Calu3 (cell line): ENCODE results near the gene IL1RL2. TPM values are rescaled to one million over a fixed set of nuclear protein-coding genes. Genes with fewer than 3 reads are reported as not detected.
A peak's percentile ranks its signal among the peaks of the same experiment; 100 is the strongest.

Experiments used
- BruUV-seq: library from RNA; stranded (reverse); fragments of 400-500 nt; replicated peaks from 2 replicates; lab custom pipeline; 2021; lab: Mats Ljungman, UMichigan
- CTCF ChIA-PET: fragments of 300-600 bp; sonication (Branson Sonifier 250); formaldehyde crosslinking; loops from one replicate; lab custom pipeline; 2022; ENCODE audit warnings: antibody characterized with exemption; lab: Charles Lee
- DNase-seq: peaks from one replicate; pipeline ENCODE4 v3.0.0; 2022
- H3K27ac Mint-ChIP-seq: one replicate; pipeline ENCODE4 v1.8.0; 2022; ENCODE audit warnings: mixed read lengths; ENCODE audit not compliant: unreplicated experiment
- H3K27me3 Mint-ChIP-seq: one replicate; pipeline ENCODE4 v1.8.0; 2022; ENCODE audit warnings: mixed read lengths; ENCODE audit not compliant: unreplicated experiment
- H3K36me3 Mint-ChIP-seq: one replicate; pipeline ENCODE4 v1.8.0; 2022; ENCODE audit warnings: mild to moderate bottlenecking, moderate library complexity, mixed read lengths; ENCODE audit not compliant: insufficient read depth, unreplicated experiment
- H3K4me1 Mint-ChIP-seq: one replicate; pipeline ENCODE4 v1.8.0; 2022; ENCODE audit warnings: mild to moderate bottlenecking, low read depth, mixed read lengths; ENCODE audit not compliant: unreplicated experiment
- H3K4me3 Mint-ChIP-seq: one replicate; pipeline ENCODE4 v1.8.0; 2022; ENCODE audit warnings: mild to moderate bottlenecking, low read depth, moderate library complexity, mixed read lengths; ENCODE audit not compliant: unreplicated experiment
- H3K9me3 Mint-ChIP-seq: one replicate; pipeline ENCODE4 v1.8.0; 2022; ENCODE audit warnings: low read depth, mixed read lengths; ENCODE audit not compliant: unreplicated experiment
- CTCF ChIP-seq: fragments of 200-600 bp; IDR thresholded peaks from one replicate; pipeline ENCODE4 v1.8.0; 2022; ENCODE audit warnings: antibody characterized with exemption; ENCODE audit not compliant: unreplicated experiment
- intact Hi-C: fragments of 100-400 bp; cut with micrococcal nuclease; formaldehyde crosslinking; loops from one replicate; pipeline ENCODE4 v1.10.0; 2022; ENCODE audit not compliant: unreplicated experiment
- total RNA-seq: library from RNA; stranded (reverse); gene quantifications from 2 replicates; pipeline ENCODE4 v1.2.3, GENCODE V29; 2022

Gene IL1RL2
- total RNA-seq, 1 experiment from 2014 or later: 0.68 TPM

- Mint-ChIP-seq H3K9me3 (no peaks in the 10 kb centered on the region), H3K4me3 (no peak overlapping the region), H3K4me1 (peaks cover 39% of the 10 kb centered on the region), H3K27ac (no peak overlapping the region), H3K27me3 (peaks cover 8% of the 10 kb centered on the region), H3K36me3 (peaks cover 13% of the 10 kb centered on the region)
- no TSS peak for BruUV-seq
- no peak for DNase-seq
- intact Hi-C loops: loop anchor here (5.0 kb wide), 1 partner anchor 104 kb away; the partner anchor contains the start of gene IL18R1
- no peak for TF ChIP-seq CTCF
- CTCF ChIA-PET: no interaction called here
Measured at GRCh38 chr2:102253140-102253752, 66.4 kb downstream of the IL1RL2 start.

- CTCF ChIA-PET: no interaction called here
Measured at GRCh38 chr2:102253753-102254150, 66.9 kb downstream of the IL1RL2 start.

GRCh38 chr2:102256276-102256675 lies 69.5 kb downstream of the IL1RL2 start:
- no peaks in the 10 kb centered on the region for H3K27me3 Mint-ChIP-seq
- intact Hi-C loops: no loop called here

More at GRCh38 chr2:102253753-102254150, 66.9 kb downstream of the IL1RL2 start:
- H3K9me3 Mint-ChIP-seq: no peaks in the 10 kb centered on the region
- peaks cover 8% of the 10 kb centered on the region for H3K27me3 Mint-ChIP-seq
- H3K36me3 Mint-ChIP-seq: peaks cover 13% of the 10 kb centered on the region
- TF ChIP-seq CTCF: no peak
- no TSS peak for BruUV-seq
- H3K4me3 Mint-ChIP-seq: no peak overlapping the region
- DNase-seq: no peak
- intact Hi-C loops: loop anchor here (5.0 kb wide), 1 partner anchor 104 kb away; the partner anchor contains the start of gene IL18R1
- no peak overlapping the region for H3K27ac Mint-ChIP-seq
- H3K4me1 Mint-ChIP-seq: peaks cover 44% of the 10 kb centered on the region

GRCh38 chr2:102256874-102257462 lies 70.1 kb downstream of the IL1RL2 start:
- intact Hi-C loops: no loop called here
- Mint-ChIP-seq H3K36me3 (peaks cover 5% of the 10 kb centered on the region), H3K9me3 (no peaks in the 10 kb centered on the region), H3K27ac (peak overlapping the region; percentile 24), H3K4me3 (peak overlapping the region; percentile 62), H3K27me3 (no peaks in the 10 kb centered on the region), H3K4me1 (peaks cover 34% of the 10 kb centered on the region)
- no TSS peak for BruUV-seq
- no peak for DNase-seq
- CTCF ChIA-PET: no interaction called here
- no peak for TF ChIP-seq CTCF

More at GRCh38 chr2:102256276-102256675, 69.5 kb downstream of the IL1RL2 start:
- Mint-ChIP-seq H3K4me1 (peaks cover 37% of the 10 kb centered on the region), H3K4me3 (peak overlapping the region; percentile 62), H3K36me3 (peaks cover 5% of the 10 kb centered on the region), H3K9me3 (no peaks in the 10 kb centered on the region), H3K27ac (peak overlapping the region; percentile 78)
- DNase-seq: no peak
- no peak for TF ChIP-seq CTCF
- no TSS peak for BruUV-seq
- CTCF ChIA-PET: no interaction called here
